MM.1S (cell line): ENCODE data around the gene FRYL.

Experiments used
- DNase-seq: peaks from one replicate; pipeline ENCODE4 v3.0.0-alpha.2; 2015
- H2AFZ ChIP-seq: fragments of 300-600 bp; sonication (generic); 2 replicates; pipeline ENCODE4 v1.6.0; 2016; ENCODE audit warnings: antibody characterized with exemption, low read length
- H3F3A ChIP-seq: fragments of 300-600 bp; sonication (generic); 2 replicates; pipeline ENCODE4 v1.6.1; 2016; ENCODE audit warnings: mild to moderate bottlenecking, antibody characterized with exemption, low read length, moderate library complexity, mixed read lengths; ENCODE audit not compliant: insufficient read depth
- H3K27ac ChIP-seq: fragments of 300-600 bp; sonication (generic); 2 replicates; pipeline ENCODE4 v1.5.1; 2016; ENCODE audit warnings: mild to moderate bottlenecking, low read length
- H3K27me3 ChIP-seq: fragments of 300-600 bp; sonication (generic); replicated peaks from 2 replicates; pipeline ENCODE4 v1.6.0; 2016; ENCODE audit warnings: low read length; ENCODE audit not compliant: insufficient read depth
- H3K36me3 ChIP-seq: fragments of 300-600 bp; sonication (generic); replicated peaks from 2 replicates; pipeline ENCODE4 v1.6.1; 2016; ENCODE audit warnings: mild to moderate bottlenecking, low read length, mixed read lengths; ENCODE audit not compliant: insufficient read depth
- H3K4me1 ChIP-seq: fragments of 300-600 bp; sonication (generic); 2 replicates; pipeline ENCODE4 v1.6.1; 2016; ENCODE audit warnings: low read length, mixed read lengths
- H3K4me2 ChIP-seq: fragments of 300-600 bp; sonication (generic); 2 replicates; pipeline ENCODE4 v1.6.0; 2016; ENCODE audit warnings: low read depth, low read length
- H3K4me3 ChIP-seq: fragments of 300-600 bp; sonication (generic); 2 replicates; pipeline ENCODE4 v1.5.1; 2016; ENCODE audit warnings: low read length, mixed read lengths
- H3K79me2 ChIP-seq: fragments of 300-600 bp; sonication (generic); 2 replicates; pipeline ENCODE4 v1.6.1; 2016; ENCODE audit warnings: mixed run types, low read length, mixed read lengths
- H3K9ac ChIP-seq: fragments of 300-600 bp; sonication (generic); 2 replicates; pipeline ENCODE4 v1.6.1; 2016; ENCODE audit warnings: low read length, mixed read lengths
- H3K9me2 ChIP-seq: fragments of 300-600 bp; sonication (generic); replicated peaks from 2 replicates; pipeline ENCODE4 v1.6.1; 2016; ENCODE audit warnings: mild to moderate bottlenecking, low read length, mixed read lengths; ENCODE audit not compliant: insufficient read depth
- H3K9me3 ChIP-seq: fragments of 300-600 bp; sonication (generic); replicated peaks from 2 replicates; pipeline ENCODE4 v1.6.1; 2016; ENCODE audit warnings: mild to moderate bottlenecking, low read length, mixed read lengths; ENCODE audit not compliant: insufficient read depth
- H4K20me1 ChIP-seq: fragments of 300-600 bp; sonication (generic); 2 replicates; pipeline ENCODE4 v1.6.1; 2016; ENCODE audit warnings: mild to moderate bottlenecking, low read length, moderate library complexity, mixed read lengths; ENCODE audit not compliant: insufficient read depth
- EZH2 ChIP-seq: fragments of 300-600 bp; sonication (generic); optimal IDR thresholded peaks from 2 replicates; pipeline ENCODE3; 2017; ENCODE audit warnings: low read depth, mild to moderate bottlenecking, antibody characterized with exemption, low read length, mixed read lengths
- EZH2phosphoT487 ChIP-seq: fragments of 300-600 bp; sonication (generic); IDR thresholded peaks from 2 replicates; pipeline ENCODE4 v1.6.1; 2018; ENCODE audit warnings: antibody characterized with exemption, low read length
- TF ChIP-seq, protein P1 (sequence below): fragments of 300-600 bp; sonication (generic); IDR thresholded peaks from 2 replicates; pipeline ENCODE4 v1.5.1; 2016; ENCODE audit warnings: antibody characterized with exemption, low read length, mixed read lengths

Gene FRYL

GRCh38 chr4:48727666-48728459 lies 52.2 kb downstream of the FRYL start:
- Histone ChIP-seq H3K27ac (no peak overlapping the region), H3K9me2 (no peaks in the 10 kb centered on the region), H3K4me1 (no peaks in the 10 kb centered on the region), H3F3A (no peaks in the 10 kb centered on the region), H3K4me2 (no peak overlapping the region), H2AFZ (no peak overlapping the region), H3K9ac (no peak overlapping the region), H3K4me3 (no peak overlapping the region), H3K36me3 (no peaks in the 10 kb centered on the region), H3K27me3 (no peaks in the 10 kb centered on the region), H3K79me2 (peaks cover 88% of the 10 kb centered on the region), H4K20me1 (peaks cover 15% of the 10 kb centered on the region; the same call in 1 of the 2 replicates), H3K9me3 (no peaks in the 10 kb centered on the region)
- no peak for DNase-seq
- TF ChIP-seq EZH2phosphoT487 = no peak
- TF ChIP-seq EZH2 = no peak
- TF ChIP-seq, protein P1, sequence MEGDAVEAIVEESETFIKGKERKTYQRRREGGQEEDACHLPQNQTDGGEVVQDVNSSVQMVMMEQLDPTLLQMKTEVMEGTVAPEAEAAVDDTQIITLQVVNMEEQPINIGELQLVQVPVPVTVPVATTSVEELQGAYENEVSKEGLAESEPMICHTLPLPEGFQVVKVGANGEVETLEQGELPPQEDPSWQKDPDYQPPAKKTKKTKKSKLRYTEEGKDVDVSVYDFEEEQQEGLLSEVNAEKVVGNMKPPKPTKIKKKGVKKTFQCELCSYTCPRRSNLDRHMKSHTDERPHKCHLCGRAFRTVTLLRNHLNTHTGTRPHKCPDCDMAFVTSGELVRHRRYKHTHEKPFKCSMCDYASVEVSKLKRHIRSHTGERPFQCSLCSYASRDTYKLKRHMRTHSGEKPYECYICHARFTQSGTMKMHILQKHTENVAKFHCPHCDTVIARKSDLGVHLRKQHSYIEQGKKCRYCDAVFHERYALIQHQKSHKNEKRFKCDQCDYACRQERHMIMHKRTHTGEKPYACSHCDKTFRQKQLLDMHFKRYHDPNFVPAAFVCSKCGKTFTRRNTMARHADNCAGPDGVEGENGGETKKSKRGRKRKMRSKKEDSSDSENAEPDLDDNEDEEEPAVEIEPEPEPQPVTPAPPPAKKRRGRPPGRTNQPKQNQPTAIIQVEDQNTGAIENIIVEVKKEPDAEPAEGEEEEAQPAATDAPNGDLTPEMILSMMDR = no peak

DNA sequence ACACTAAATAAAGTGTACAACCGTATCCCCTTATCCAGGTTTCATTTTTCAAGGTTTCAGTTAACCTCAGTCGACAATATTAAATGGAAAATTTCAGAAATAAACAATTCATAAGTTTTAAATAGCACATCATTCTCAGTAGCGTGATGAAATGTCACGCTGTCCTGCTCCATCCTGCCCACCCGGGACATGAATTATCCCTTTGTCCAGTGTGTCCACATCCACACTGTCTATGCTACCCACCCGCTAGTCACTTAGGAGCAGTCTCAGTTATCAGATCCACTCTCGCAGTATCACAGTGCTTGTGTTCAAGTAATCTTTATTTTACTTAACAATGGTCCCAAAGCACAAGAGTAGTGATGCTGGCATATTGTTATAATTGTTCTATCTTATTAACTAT lies 54.7 kb downstream of the FRYL start:
- Histone ChIP-seq H4K20me1 (peaks cover 15% of the 10 kb centered on the region; the same call in 1 of the 2 replicates), H3K79me2 (peaks cover 96% of the 10 kb centered on the region), H2AFZ (no peak overlapping the region), H3K9ac (no peak overlapping the region), H3K4me3 (no peak overlapping the region), H3K9me3 (no peaks in the 10 kb centered on the region), H3K9me2 (no peaks in the 10 kb centered on the region), H3F3A (no peaks in the 10 kb centered on the region), H3K4me1 (no peaks in the 10 kb centered on the region), H3K27ac (no peak overlapping the region), H3K36me3 (no peaks in the 10 kb centered on the region), H3K27me3 (no peaks in the 10 kb centered on the region), H3K4me2 (no peak overlapping the region)
- no peak for TF ChIP-seq EZH2phosphoT487
- TF ChIP-seq, protein P1 = no peak
- no peak for TF ChIP-seq EZH2
- no peak for DNase-seq

DNA sequence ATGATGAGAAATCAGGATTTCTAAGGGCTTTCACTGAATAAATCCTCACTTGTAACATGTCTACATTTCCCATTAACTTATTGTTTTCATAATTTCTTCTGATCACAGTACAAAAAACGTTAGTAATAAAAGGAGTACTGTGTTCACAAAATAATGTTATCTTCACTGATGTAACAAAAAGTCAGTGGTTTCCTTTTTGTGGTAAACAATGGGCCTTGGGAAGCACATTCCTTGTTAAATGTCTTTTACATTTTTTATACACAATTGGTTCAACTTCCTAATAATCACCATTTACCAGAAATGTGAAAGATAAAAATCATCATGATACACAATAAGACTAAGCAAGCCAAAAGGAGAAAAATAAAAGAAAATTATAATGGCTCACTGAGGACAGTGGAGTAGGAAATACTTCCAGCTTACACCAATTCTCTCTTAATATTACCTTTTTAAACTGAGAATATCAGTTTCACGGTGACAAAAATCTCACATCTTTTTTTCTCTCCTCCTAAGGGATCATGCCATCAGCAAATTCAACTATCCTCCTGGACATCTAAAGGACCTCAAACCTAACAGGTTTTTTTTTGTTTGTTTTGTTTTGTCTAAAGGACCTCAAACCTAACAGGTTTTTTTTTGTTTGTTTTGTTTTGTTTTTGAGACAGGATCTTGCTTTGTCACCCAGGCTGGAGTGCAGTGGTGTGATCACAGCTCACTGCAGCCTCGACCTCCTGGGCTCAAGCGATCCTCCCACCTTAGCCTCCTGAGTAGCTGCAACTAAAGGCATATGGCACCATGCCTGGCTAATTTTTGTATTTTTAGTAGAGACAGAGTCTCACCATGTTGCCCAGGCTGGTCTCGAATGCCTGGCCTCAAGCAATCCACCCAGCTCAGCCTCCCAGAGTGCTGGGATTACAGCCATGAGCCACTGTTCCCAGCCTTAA lies 57.3 kb downstream of the FRYL start:
- Histone ChIP-seq H3K4me1 (no peaks in the 10 kb centered on the region), H3K9me3 (no peaks in the 10 kb centered on the region), H3K79me2 (peaks cover 91% of the 10 kb centered on the region), H3K4me3 (no peak overlapping the region), H3K27me3 (no peaks in the 10 kb centered on the region), H3K36me3 (no peaks in the 10 kb centered on the region), H3F3A (no peaks in the 10 kb centered on the region), H4K20me1 (peaks cover 13% of the 10 kb centered on the region; the same call in 1 of the 2 replicates), H3K9me2 (no peaks in the 10 kb centered on the region), H3K9ac (no peak overlapping the region), H3K4me2 (no peak overlapping the region), H2AFZ (no peak overlapping the region), H3K27ac (no peak overlapping the region)
- no peak for DNase-seq
- TF ChIP-seq, protein P1 = no peak
- TF ChIP-seq EZH2 = no peak
- TF ChIP-seq EZH2phosphoT487 = no peak
